HG02884 (cell line): ENCODE measurements around the gene ADIPOR1.
"Not testable (repeated sequence)": the region's sequence is repeated elsewhere in the genome, so short reads cannot be mapped to it uniquely, and the experiment has no call there.

ENCODE experiments used
- ATAC-seq: cut with Tn5 transposase; IDR thresholded peaks from one replicate; pipeline ENCODE4 v1.9.1; 2021; ENCODE audit warnings: mild to moderate bottlenecking, moderate library complexity; ENCODE audit not compliant: unreplicated experiment

The ADIPOR1 gene, protein sequence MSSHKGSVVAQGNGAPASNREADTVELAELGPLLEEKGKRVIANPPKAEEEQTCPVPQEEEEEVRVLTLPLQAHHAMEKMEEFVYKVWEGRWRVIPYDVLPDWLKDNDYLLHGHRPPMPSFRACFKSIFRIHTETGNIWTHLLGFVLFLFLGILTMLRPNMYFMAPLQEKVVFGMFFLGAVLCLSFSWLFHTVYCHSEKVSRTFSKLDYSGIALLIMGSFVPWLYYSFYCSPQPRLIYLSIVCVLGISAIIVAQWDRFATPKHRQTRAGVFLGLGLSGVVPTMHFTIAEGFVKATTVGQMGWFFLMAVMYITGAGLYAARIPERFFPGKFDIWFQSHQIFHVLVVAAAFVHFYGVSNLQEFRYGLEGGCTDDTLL

DNA sequence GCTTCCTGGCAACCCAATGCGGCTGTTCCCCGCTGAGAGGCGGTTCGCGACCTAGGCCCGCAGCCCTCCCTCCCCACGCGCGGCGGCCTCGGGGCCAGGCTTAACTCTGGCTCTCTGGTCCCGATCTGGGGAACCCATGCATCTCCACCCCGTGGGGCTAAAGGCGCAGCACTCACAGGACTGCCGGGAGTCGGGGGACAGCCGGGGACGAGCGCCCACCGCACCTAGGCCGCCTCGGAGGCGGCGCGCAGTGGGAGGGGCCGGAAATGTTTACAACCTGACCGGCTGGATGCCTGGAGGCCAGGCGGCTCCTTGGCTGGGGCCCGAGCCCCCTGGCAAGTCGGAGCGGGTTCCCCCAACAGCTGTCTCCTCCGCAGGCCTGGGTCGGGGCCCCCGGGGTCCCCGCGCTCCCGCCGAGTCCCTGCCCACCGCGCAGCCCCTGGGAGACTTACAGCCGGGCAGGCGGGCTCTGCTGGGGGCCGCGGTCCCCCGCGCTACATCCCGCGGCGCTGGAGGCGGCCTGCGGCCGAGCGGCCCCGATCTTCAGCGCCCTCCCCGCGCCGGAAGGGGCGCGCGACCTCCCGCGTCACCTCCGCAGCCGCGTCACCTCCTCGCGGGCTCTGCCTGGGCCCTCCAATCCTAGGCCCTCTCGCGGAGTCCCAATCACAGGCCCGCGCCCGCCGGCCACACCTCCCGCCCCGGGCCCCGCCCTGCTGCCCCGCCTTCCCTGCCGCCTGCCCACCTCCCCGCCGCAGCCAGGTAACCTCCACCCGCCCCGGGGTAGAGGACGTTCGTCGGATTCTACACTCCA, at the start of gene ADIPOR1:
Gene ADIPOR1, minus strand, starts transcription at position 580 of the 811 bp plus-strand sequence. CDS start 7,242 bp downstream, outside the sequence.
- ATAC-seq: peak; percentile 97

GRCh38 chr1:203006948-203007871, 49.1 kb upstream of the ADIPOR1 start, which contains the start of gene TMEM183A:
TMEM183A (plus strand) TSS chr1:203007374; CDS start chr1:203007466, 92 bp downstream.
- peak; percentile 89 for ATAC-seq

GRCh38 chr1:203005395-203006142, 47.5 kb upstream of the ADIPOR1 start:
- ATAC-seq: not testable (repeated sequence)

DNA sequence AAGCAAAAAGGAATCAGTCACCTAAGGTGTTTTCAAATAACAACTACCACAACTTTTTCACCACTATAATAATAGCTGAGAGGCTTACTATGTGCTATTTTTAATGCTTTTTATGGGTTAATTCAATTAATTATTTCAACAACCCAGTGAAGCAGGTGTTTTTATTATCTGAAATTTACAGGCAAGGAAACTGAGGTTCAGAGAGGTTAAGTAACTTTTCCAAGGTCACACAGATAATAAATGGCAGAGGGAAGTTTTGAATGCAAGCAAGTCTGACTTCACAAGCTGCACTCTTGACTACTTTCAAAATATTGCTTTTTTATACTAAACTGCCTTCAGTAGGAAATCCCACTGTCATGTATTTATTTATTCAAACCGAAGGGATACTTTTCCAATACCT, 44.8 kb upstream of the ADIPOR1 start:
- ATAC-seq: no peak

DNA sequence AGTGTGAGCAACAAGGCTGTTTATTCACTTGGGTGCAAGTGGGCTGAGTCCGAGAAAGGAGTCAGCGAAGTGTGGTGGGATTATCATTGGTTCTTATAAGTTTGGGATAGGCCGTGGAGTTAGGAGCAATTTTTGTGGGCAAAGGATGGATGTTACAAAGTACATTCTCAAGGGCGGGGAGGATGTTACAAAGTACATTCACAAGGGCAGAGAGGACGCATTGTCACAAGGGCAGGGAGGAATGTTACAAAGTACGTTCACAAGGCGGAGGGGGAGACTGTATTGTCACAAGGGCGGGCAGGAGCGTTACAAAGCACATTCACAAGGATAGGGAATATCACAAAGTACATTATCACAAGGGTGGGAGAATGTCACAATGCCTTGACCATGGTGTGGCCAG, 43.9 kb upstream of the ADIPOR1 start:
- no peak for ATAC-seq

- ATAC-seq: no peak
Measured at GRCh38 chr1:203000217-203000944, 42.3 kb upstream of the ADIPOR1 start.

GRCh38 chr1:202998836-202999750, 41.0 kb upstream of the ADIPOR1 start:
- ATAC-seq: no peak

DNA sequence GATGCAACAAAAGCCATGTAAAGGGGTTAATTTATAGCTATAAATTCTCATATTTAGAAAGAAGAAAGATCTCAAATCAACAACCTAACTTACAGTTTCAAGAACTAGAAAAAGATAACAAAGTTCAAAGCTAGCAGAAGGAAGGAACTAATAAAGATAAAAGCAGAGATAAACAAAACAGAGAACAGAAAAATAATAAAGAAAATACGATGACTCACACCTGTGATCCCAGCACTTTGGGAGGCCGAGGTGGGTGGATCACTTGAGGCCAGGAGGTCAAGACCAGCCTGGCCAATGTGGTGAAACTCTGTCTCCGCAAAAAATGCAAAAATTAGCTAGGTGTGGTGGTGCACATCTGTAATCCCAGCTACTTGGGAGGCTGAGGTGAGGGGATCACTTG, 36.6 kb upstream of the ADIPOR1 start:
- ATAC-seq: no peak

GRCh38 chr1:202991112-202991511, 33.0 kb upstream of the ADIPOR1 start:
- ATAC-seq: no peak

DNA sequence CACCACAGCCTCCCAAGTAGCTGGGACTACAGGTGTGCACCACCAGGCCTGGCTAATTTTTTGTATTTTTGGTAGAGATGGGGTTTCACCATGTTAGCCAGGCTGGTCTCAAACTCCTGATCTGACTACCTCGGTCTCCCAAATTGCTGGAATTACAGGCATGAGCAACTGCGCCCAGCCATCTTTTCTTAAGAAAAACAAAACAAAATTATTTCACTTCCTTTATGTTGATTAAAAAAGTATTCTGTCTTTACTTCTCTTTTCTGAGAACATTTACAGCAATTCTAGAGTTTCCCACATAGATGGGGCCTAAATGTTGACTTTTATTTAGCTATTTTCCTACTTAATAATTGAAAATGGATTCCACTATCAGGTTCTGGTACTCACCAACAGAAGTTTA, 31.8 kb upstream of the ADIPOR1 start:
- ATAC-seq: no peak

DNA sequence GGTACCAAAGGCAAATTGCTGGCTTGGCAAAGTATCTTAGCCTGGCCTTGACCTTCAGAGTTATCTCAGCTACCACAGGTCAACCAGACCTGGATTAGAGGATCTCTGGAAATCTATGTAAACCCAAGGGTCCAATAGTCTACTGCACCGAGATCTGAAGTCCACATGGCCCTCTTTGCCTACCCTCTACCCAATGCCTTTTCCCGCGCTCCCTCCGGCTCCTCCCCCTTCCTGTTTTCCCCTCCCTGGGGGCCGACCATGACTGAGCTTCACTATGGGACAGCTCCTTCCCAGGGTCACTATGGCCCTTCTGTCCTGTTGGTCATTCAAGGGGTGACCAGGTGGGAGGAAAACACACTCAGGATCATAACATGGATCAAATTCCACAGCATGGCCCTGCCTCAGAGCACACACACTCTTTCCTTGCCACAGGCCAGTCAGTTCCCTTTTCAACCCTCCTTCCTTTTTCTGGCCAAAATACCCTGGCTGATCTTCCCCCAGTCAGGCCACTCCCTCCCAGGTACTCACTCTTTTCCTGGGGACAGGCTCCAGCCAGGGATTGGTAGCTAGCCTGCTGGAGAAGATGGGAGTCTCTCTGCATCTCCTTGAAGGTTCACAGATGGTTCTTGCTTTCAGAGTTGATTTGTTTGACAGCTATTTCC, 29.9 kb upstream of the ADIPOR1 start:
- no peak for ATAC-seq

DNA sequence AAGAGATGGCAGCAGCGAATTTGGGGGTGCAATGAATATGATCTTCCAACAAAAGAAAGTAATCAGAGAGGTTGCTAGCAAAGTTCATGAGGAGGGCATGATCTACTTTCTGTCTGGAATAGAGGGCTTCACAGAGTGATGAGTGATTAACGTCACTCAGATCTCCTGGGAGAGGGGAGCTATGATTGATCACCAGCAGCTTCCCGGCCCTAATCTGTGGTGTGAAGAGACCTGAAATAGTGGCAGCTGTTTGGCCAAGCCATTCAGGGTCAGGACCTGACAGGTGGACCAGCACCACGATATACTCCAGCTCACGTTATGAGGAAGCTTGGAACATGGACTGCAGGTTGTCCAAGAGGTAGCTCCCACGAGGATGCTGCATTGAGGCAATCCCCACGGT, 29.1 kb upstream of the ADIPOR1 start:
- ATAC-seq: no peak

DNA sequence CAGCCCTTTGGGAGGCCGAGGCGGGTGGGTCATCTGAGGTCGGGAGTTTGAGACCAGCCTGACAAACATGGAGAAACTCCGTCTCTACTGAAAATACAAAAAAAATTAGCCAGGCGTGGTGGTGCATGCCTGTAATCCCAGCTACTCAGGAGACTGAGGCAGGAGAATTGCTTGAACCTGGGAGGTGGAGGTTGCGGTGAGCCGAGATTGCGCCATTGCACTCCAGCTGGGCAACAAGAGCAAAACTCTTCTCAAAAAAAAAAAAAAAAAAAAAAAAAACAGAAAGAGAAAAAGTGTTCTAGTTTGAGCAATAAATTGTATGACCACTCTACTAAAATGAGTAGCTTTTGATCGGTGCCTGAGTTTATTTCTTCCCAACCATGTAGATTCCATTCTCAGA, 28.0 kb upstream of the ADIPOR1 start:
- ATAC-seq: not testable (repeated sequence)

GRCh38 chr1:202982715-202983430, 24.8 kb upstream of the ADIPOR1 start:
- ATAC-seq: no peak

- no peak for ATAC-seq
Measured at GRCh38 chr1:202981939-202982338, 23.8 kb upstream of the ADIPOR1 start.

GRCh38 chr1:202979459-202979858, 21.3 kb upstream of the ADIPOR1 start:
- no peak for ATAC-seq

GRCh38 chr1:202976633-202977032, 18.5 kb upstream of the ADIPOR1 start:
- no peak for ATAC-seq
